H1 (cell line): Measurements from ENCODE around the gene ABHD13. TPM values are rescaled to one million over a fixed set of nuclear protein-coding genes. Genes with fewer than 3 reads are reported as not detected.

Experiments used
- CTCF ChIA-PET: fragments of 300-600 bp; sonication (Branson Sonifier 250); formaldehyde crosslinking; loops from one replicate; lab custom pipeline; 2021; ENCODE audit not compliant: partially characterized antibody; lab: Charles Lee
- POLR2A ChIA-PET: fragments of 300-600 bp; sonication (Branson Sonifier 250); formaldehyde crosslinking; loops from one replicate; lab custom pipeline; 2021; ENCODE audit warnings: inconsistent platforms; ENCODE audit not compliant: partially characterized antibody; lab: Charles Lee
- DNase-seq, 2 experiments: peaks; one replicate each; pipeline versions ENCODE4 v3.0.0 to v3.0.0-alpha.2; 2010 to 2022; ENCODE audit warnings: low spot score in 2 of 2, low read depth in 1 of 2, mixed read lengths in 1 of 2
- FAIRE-seq: peaks from 2 replicates; lab custom pipeline; 2011; peaks lifted over from hg19 to GRCh38; lab: Jason Lieb, UNC
- H2AFZ ChIP-seq: 2 replicates; pipeline ENCODE4 v1.8.1; 2012; ENCODE audit warnings: low read length, inconsistent platforms
- H2AK5ac ChIP-seq: 2 replicates; pipeline ENCODE4 v1.6.1; 2013; ENCODE audit warnings: low read depth, low read length
- H2BK120ac ChIP-seq: replicated peaks from 2 replicates; pipeline ENCODE3; 2013; ENCODE audit warnings: low read depth, low read length, inconsistent platforms
- H2BK12ac ChIP-seq: 2 replicates; pipeline ENCODE4 v1.6.1; 2013; ENCODE audit warnings: low read depth, low read length
- H2BK15ac ChIP-seq: 2 replicates; pipeline ENCODE4 v1.6.1; 2013; ENCODE audit warnings: low read length
- H2BK20ac ChIP-seq: 2 replicates; pipeline ENCODE4 v1.6.1; 2013; ENCODE audit warnings: low read length
- H2BK5ac ChIP-seq: 2 replicates; pipeline ENCODE4 v1.6.1; 2013; ENCODE audit warnings: low read depth, low read length
- H3K14ac ChIP-seq: 2 replicates; pipeline ENCODE4 v1.6.1; 2013; ENCODE audit warnings: inconsistent platforms; ENCODE audit not compliant: insufficient read length
- H3K18ac ChIP-seq: 2 replicates; pipeline ENCODE4 v1.6.1; 2013; ENCODE audit warnings: low read length; ENCODE audit errors: extremely low read depth
- H3K23ac ChIP-seq: 2 replicates; pipeline ENCODE4 v1.6.1; 2013; ENCODE audit warnings: inconsistent platforms; ENCODE audit not compliant: insufficient read length
- H3K23me2 ChIP-seq: 2 replicates; pipeline ENCODE4 v1.6.1; 2013; ENCODE audit warnings: low read depth, low read length
- H3K27ac ChIP-seq: 2 replicates; pipeline ENCODE4 v1.6.1; 2011; ENCODE audit warnings: low read depth, low read length, inconsistent platforms
- H3K27me3 ChIP-seq, 4 experiments: replicated peaks in 1 of 4; 1 replicate in 1 of 4; 2 replicates in 3 of 4; pipeline versions ENCODE4 v1.6.1 to v1.8.1; 2011 to 2013; ENCODE audit warnings: low read length in 3 of 4, mild to moderate bottlenecking in 3 of 4, inconsistent platforms in 2 of 4, mixed read lengths in 2 of 4, moderate library complexity in 1 of 4; ENCODE audit not compliant: control insufficient read depth in 3 of 4, insufficient read depth in 3 of 4; ENCODE audit errors: extremely low read depth in 1 of 4
- H3K36me3 ChIP-seq, 4 experiments: 2 replicates each; pipeline versions ENCODE4 v1.6.1 to v1.8.1; 2011 to 2013; ENCODE audit warnings: mild to moderate bottlenecking in 4 of 4, low read length in 3 of 4, moderate library complexity in 2 of 4, control low read depth in 1 of 4, inconsistent platforms in 1 of 4; ENCODE audit not compliant: insufficient read depth in 4 of 4, control insufficient read depth in 2 of 4
- H3K4ac ChIP-seq: replicated peaks from 2 replicates; pipeline ENCODE3; 2013; ENCODE audit warnings: low read length, low read depth, mixed read lengths, inconsistent platforms; ENCODE audit not compliant: insufficient read length
- H3K4me1 ChIP-seq, 4 experiments: replicated peaks in 1 of 4; 1 replicate in 1 of 4; 2 replicates in 3 of 4; pipeline versions ENCODE4 v1.6.1 to v1.8.1; 2011 to 2013; ENCODE audit warnings: low read length in 3 of 4, inconsistent platforms in 2 of 4, mixed read lengths in 1 of 4; ENCODE audit not compliant: insufficient read depth in 4 of 4, control insufficient read depth in 3 of 4
- H3K4me2 ChIP-seq, 2 experiments: 2 replicates each; pipeline versions ENCODE4 v1.6.1 to v1.8.1; 2011 to 2013; ENCODE audit warnings: low read depth in 2 of 2, low read length in 2 of 2, control low read depth in 1 of 2, inconsistent platforms in 1 of 2, mild to moderate bottlenecking in 1 of 2; ENCODE audit not compliant: insufficient read depth in 1 of 2
- H3K4me3 ChIP-seq, 4 experiments: fragments of 200-600, 300-600 bp in 1 of 4; sonication (generic), shearing (Covaris generic), sonication (Bioruptor Twin) in 1 of 4; 2 replicates each; pipeline versions ENCODE4 v1.5.1 to v1.8.1; 2011 to 2016; ENCODE audit warnings: low read length in 4 of 4, low read depth in 3 of 4, control low read depth in 2 of 4, inconsistent platforms in 2 of 4, mild to moderate bottlenecking in 2 of 4, mixed read lengths in 1 of 4, moderate library complexity in 1 of 4; ENCODE audit not compliant: insufficient read depth in 2 of 4; ENCODE audit errors: extremely low read depth in 1 of 4
- H3K56ac ChIP-seq: replicated peaks from 2 replicates; pipeline ENCODE3; 2013; ENCODE audit warnings: low read depth, mild to moderate bottlenecking, mixed read lengths, low read length, inconsistent platforms; ENCODE audit not compliant: insufficient read length
- H3K79me1 ChIP-seq: 2 replicates; pipeline ENCODE4 v1.6.1; 2013; ENCODE audit warnings: low read depth, low read length, control low read depth
- H3K79me2 ChIP-seq, 2 experiments: 2 replicates each; pipeline versions ENCODE4 v1.6.1 to v1.8.1; 2012 to 2013; ENCODE audit warnings: low read length in 2 of 2, mild to moderate bottlenecking in 2 of 2, inconsistent platforms in 1 of 2; ENCODE audit not compliant: insufficient read depth in 2 of 2, control insufficient read depth in 1 of 2
- H3K9ac ChIP-seq, 4 experiments: replicated peaks in 1 of 4; 1 replicate in 1 of 4; 2 replicates in 3 of 4; pipeline versions ENCODE4 v1.6.1 to v1.8.1; 2011 to 2013; ENCODE audit warnings: low read depth in 3 of 4, low read length in 3 of 4, control low read depth in 2 of 4, mild to moderate bottlenecking in 2 of 4, moderate library complexity in 2 of 4, inconsistent platforms in 1 of 4; ENCODE audit errors: extremely low read depth in 1 of 4
- H3K9me3 ChIP-seq, 2 experiments: 2 replicates each; pipeline versions ENCODE4 v1.6.1 to v1.8.1; 2012 to 2013; ENCODE audit warnings: mild to moderate bottlenecking in 2 of 2, moderate library complexity in 2 of 2, control low read depth in 1 of 2, inconsistent platforms in 1 of 2, low read depth in 1 of 2, low read length in 1 of 2, mixed read lengths in 1 of 2; ENCODE audit not compliant: insufficient read depth in 2 of 2
- H4K20me1 ChIP-seq, 2 experiments: replicated peaks in 1 of 2; 2 replicates each; pipeline versions ENCODE3 to v1.8.1; 2011 to 2013; ENCODE audit warnings: inconsistent platforms in 2 of 2, low read length in 2 of 2, mild to moderate bottlenecking in 1 of 2; ENCODE audit not compliant: insufficient read depth in 2 of 2, control insufficient read depth in 1 of 2
- H4K5ac ChIP-seq: 2 replicates; pipeline ENCODE4 v1.6.1; 2013; ENCODE audit warnings: low read length, low read depth, mixed read lengths, inconsistent platforms; ENCODE audit not compliant: insufficient read length
- H4K8ac ChIP-seq: 2 replicates; pipeline ENCODE4 v1.8.0; 2013; ENCODE audit warnings: mild to moderate bottlenecking, moderate library complexity, low read length, inconsistent platforms; ENCODE audit not compliant: insufficient read depth; ENCODE audit errors: extremely low read depth
- H4K91ac ChIP-seq: replicated peaks from 2 replicates; pipeline ENCODE3; 2013; ENCODE audit warnings: low read length, mixed read lengths, inconsistent platforms; ENCODE audit not compliant: insufficient read length
- EGR1 ChIP-seq: IDR thresholded peaks from 2 replicates; pipeline ENCODE4 v1.6.1; 2011; ENCODE audit warnings: low read depth, low read length, borderline replicate concordance
- FOSL1 ChIP-seq: IDR thresholded peaks from 2 replicates; pipeline ENCODE4 v1.6.1; 2011; ENCODE audit warnings: mild to moderate bottlenecking, low read depth, low read length, moderate library complexity; ENCODE audit not compliant: insufficient read depth
- PHF8 ChIP-seq: fragments of 200-600 bp; sonication (generic); conservative IDR thresholded peaks from 2 replicates; pipeline ENCODE4 v1.7.1; 2012; ENCODE audit warnings: low read depth, mild to moderate bottlenecking, inconsistent platforms, low read length, moderate library complexity
- POLR2AphosphoS5 ChIP-seq: IDR thresholded peaks from 2 replicates; pipeline ENCODE4 v1.6.1; 2011; ENCODE audit warnings: low read depth, low read length
- POU5F1 ChIP-seq: IDR thresholded peaks from 2 replicates; pipeline ENCODE4 v1.6.1; 2011; ENCODE audit warnings: low read depth, mild to moderate bottlenecking, low read length, moderate library complexity
- SP2 ChIP-seq: IDR thresholded peaks from 2 replicates; pipeline ENCODE4 v1.6.1; 2012; ENCODE audit warnings: mild to moderate bottlenecking, low read length, inconsistent platforms
- TAF1 ChIP-seq: IDR thresholded peaks from 2 replicates; pipeline ENCODE4 v1.6.1; 2011; ENCODE audit warnings: mild to moderate bottlenecking, low read depth, low read length
- TEAD4 ChIP-seq: IDR thresholded peaks from 2 replicates; pipeline ENCODE4 v1.6.1; 2012; ENCODE audit warnings: low read depth, low read length, inconsistent platforms, mixed read lengths
- YY1 ChIP-seq: IDR thresholded peaks from 2 replicates; pipeline ENCODE4 v1.6.1; 2011; ENCODE audit warnings: low read depth, mild to moderate bottlenecking, low read length
- ZNF274 ChIP-seq: IDR thresholded peaks from 2 replicates; pipeline ENCODE4 v1.7.0; 2012; ENCODE audit warnings: low read length, borderline replicate concordance; ENCODE audit errors: extremely low read depth
- WGBS, 2 experiments: shearing (Covaris generic) in 1 of 2; methylation state at CpG; one replicate each; pipeline versions ENCODE4 v1.1.6 to v1.1.7; 2013 to 2015; ENCODE audit warnings: low lambda C conversion rate in 2 of 2, mixed read lengths in 2 of 2, inconsistent platforms in 1 of 2, low coverage in 1 of 2, missing lambda C conversion rate in 1 of 2; ENCODE audit not compliant: insufficient replicate concordance in 2 of 2, insufficient coverage in 1 of 2, insufficient read length in 1 of 2; ENCODE audit errors: extremely low coverage in 1 of 2, missing lambda C conversion rate in 1 of 2; 5-methylcytosine and 5-hydroxymethylcytosine counted together
- polyA plus RNA-seq, 7 experiments: library from polyadenylated mRNA; depleted of rRNA in 3 of 7; stranded (reverse) in 5 of 7; unstranded in 2 of 7; fragments of >200 nt in 5 of 7; fragments of 200-250 nt in 2 of 7; gene quantifications; 1 replicate in 5 of 7; 2 replicates in 1 of 7; 4 replicates in 1 of 7; pipeline versions ENCODE4 v1.2.1 to v1.2.3, GENCODE V29; 2011 to 2013; ENCODE audit warnings: missing spikeins in 2 of 7, mixed read lengths in 2 of 7
- total RNA-seq: library from RNA; stranded (reverse); fragmentation: NEBNext Ultra II Directional; extraction: Animal tissue kit (Norgen Biotek cat#: 25700); gene quantifications from 2 replicates; pipeline ENCODE4 v1.2.1, GENCODE V29; 2021

ABHD13 gene
- total and polyA plus RNA-seq, 2 of the 8 experiments (the other 6 are each of a cell fraction or from before 2014, with no cell fraction given), result 3.5 to 6.6 TPM

GRCh38 chr13:108268466-108269112 is 50.4 kb downstream of the ABHD13 start:
- H3K27ac ChIP-seq, result no peak overlapping the region
- H3K4me2 ChIP-seq, result no peak overlapping the region
- FAIRE-seq (no peak), DNase-seq (no peak)
- H2AK5ac ChIP-seq, result no peak overlapping the region
- H3K4me3 ChIP-seq, result no peak overlapping the region
- H4K91ac ChIP-seq, result no peak overlapping the region
- no peak overlapping the region for H2BK15ac ChIP-seq
- H3K36me3 ChIP-seq, result no peaks in the 10 kb centered on the region; a peak in 1 of 8 replicates
- H4K5ac ChIP-seq, result no peak overlapping the region
- no peaks in the 10 kb centered on the region for H3K9me3 ChIP-seq
- H3K23ac ChIP-seq, result no peak overlapping the region
- no peak overlapping the region for H3K56ac ChIP-seq
- WGBS, 2 experiments, result 77% methylated on average over 4 of the region's 4 CpGs; no CpG with 5 or more reads in 1 of the 2 experiments
- H2BK5ac ChIP-seq, result no peak overlapping the region
- H4K20me1 ChIP-seq, result no peaks in the 10 kb centered on the region
- CTCF ChIA-PET, result interaction anchor here (0.8 to 1.1 kb wide), 2 partner anchors 17 to 37 kb away, joined by 3 read pairs; no protein-coding TSS in a partner anchor
- no peaks in the 10 kb centered on the region for H3K27me3 ChIP-seq
- no peak overlapping the region for H3K9ac ChIP-seq
- no peak overlapping the region for H2BK12ac ChIP-seq
- no peak overlapping the region for H3K4ac ChIP-seq
- H3K14ac ChIP-seq, result no peak overlapping the region
- POLR2A ChIA-PET, result no interaction called here
- no peaks in the 10 kb centered on the region for H3K79me1 ChIP-seq
- no peaks in the 10 kb centered on the region for H3K79me2 ChIP-seq
- no peak for TF ChIP-seq POU5F1
- TF ChIP-seq ZNF274, result no peak
- no peak for TF ChIP-seq TAF1
- no peak for TF ChIP-seq PHF8
- TF ChIP-seq POLR2AphosphoS5, result no peak
- TF ChIP-seq FOSL1, result no peak
- TF ChIP-seq YY1, result no peak
- TF ChIP-seq SP2, result no peak
- TF ChIP-seq TEAD4, result no peak
- TF ChIP-seq EGR1, result no peak
- H2AFZ ChIP-seq, result no peak overlapping the region
- H2BK20ac ChIP-seq, result no peak overlapping the region
- H3K18ac ChIP-seq, result no peak overlapping the region
- H2BK120ac ChIP-seq, result no peak overlapping the region
- H4K8ac ChIP-seq, result no peak overlapping the region
- no peaks in the 10 kb centered on the region; a peak in 1 of 7 replicates for H3K4me1 ChIP-seq
- H3K23me2 ChIP-seq, result no peaks in the 10 kb centered on the region; the same call in 1 of the 2 replicates
